Panc1 (cell line): ENCODE data around the gene TRAF3IP3.

Experiments used
- POLR2AphosphoS5 ChIP-seq: IDR thresholded peaks from 2 replicates; pipeline ENCODE4 v1.6.1; 2012; ENCODE audit warnings: mild to moderate bottlenecking, low read depth, low read length, moderate library complexity
- TF ChIP-seq, protein P1 (sequence below): fragments of 450-650 bp; IDR thresholded peaks from 2 replicates; pipeline ENCODE4 v1.5.1; 2017; ENCODE audit warnings: mild to moderate bottlenecking

DNA sequence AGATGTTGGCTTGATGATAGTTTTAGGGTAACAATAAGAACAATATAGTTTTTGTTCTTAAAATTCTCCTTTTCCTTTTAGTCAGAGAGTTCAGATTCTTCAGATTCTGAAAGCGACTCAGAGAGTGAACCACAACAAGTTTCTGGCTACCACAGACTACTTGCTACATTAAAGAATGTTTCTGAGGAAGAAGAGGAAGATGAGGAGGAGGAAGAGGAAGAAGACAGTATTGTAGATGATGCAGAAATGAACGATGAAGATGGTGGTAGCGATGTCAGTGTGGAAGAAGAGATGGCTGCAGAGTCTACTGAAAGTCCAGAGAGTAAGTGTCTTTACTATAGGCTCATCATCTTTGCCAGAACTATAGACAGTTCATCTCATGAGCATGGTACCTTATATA lies 74.9 kb downstream of the TRAF3IP3 start:
- no peak for TF ChIP-seq POLR2AphosphoS5
- TF ChIP-seq, protein P1, sequence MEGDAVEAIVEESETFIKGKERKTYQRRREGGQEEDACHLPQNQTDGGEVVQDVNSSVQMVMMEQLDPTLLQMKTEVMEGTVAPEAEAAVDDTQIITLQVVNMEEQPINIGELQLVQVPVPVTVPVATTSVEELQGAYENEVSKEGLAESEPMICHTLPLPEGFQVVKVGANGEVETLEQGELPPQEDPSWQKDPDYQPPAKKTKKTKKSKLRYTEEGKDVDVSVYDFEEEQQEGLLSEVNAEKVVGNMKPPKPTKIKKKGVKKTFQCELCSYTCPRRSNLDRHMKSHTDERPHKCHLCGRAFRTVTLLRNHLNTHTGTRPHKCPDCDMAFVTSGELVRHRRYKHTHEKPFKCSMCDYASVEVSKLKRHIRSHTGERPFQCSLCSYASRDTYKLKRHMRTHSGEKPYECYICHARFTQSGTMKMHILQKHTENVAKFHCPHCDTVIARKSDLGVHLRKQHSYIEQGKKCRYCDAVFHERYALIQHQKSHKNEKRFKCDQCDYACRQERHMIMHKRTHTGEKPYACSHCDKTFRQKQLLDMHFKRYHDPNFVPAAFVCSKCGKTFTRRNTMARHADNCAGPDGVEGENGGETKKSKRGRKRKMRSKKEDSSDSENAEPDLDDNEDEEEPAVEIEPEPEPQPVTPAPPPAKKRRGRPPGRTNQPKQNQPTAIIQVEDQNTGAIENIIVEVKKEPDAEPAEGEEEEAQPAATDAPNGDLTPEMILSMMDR, result no peak
